K562 (cell line): Measurements from ENCODE around the gene HEPACAM2. TPM values are rescaled to one million over a fixed set of nuclear protein-coding genes. Genes with fewer than 3 reads are reported as not detected.

Experiments
- ATAC-seq: fragments of 200-7000 bp; cut with Tn5 transposase; 3 replicates; pipeline ENCODE4 v1.9.1; 2020; ENCODE audit warnings: moderate library complexity
- BruUV-seq: library from RNA; stranded (reverse); fragments of 400-500 nt; replicated peaks from 2 replicates; lab custom pipeline; 2021; lab: Mats Ljungman, UMichigan
- CTCF ChIA-PET: fragments of 300-600 bp; formaldehyde crosslinking; extraction: SDS; loops from one replicate; lab custom pipeline; 2021; ENCODE audit warnings: low intra/inter-chr PET ratio; lab: Yijun Ruan, JAX
- POLR2A ChIA-PET: fragments of 300-600, 350-650 bp; sonication (Branson Sonifier 250); formaldehyde crosslinking; extraction: SDS; loops from one replicate; lab custom pipeline; 2021; ENCODE audit warnings: antibody characterized with exemption, inconsistent platforms; lab: Yijun Ruan, JAX
- DNase-seq, 4 experiments: peaks; one replicate each; pipeline versions ENCODE4 v3.0.0 to v3.0.0-alpha.2; 2011 to 2018; ENCODE audit warnings: low spot score in 3 of 4, mixed read lengths in 3 of 4; ENCODE audit errors: extremely low read depth in 1 of 4
- FAIRE-seq: peaks from 2 replicates; lab custom pipeline; 2011; peaks lifted over from hg19 to GRCh38; lab: Jason Lieb, UNC
- H2AFZ ChIP-seq: 2 replicates; pipeline ENCODE4 v1.6.0; 2011; ENCODE audit warnings: low read depth, low read length, control low read depth, inconsistent platforms
- H3K27ac ChIP-seq: fragments of 200-600 bp; 3 replicates; pipeline ENCODE4 v1.8.0; 2011; ENCODE audit warnings: low read depth, mild to moderate bottlenecking, control low read depth, inconsistent platforms, low read length, moderate library complexity, mixed read lengths; ENCODE audit errors: extremely low read depth
- H3K27me3 ChIP-seq, 2 experiments: fragments of 300-600 bp in 1 of 2; 2 replicates in 1 of 2; 3 replicates in 1 of 2; pipeline versions ENCODE4 v1.6.0 to v1.8.0; 2011; ENCODE audit warnings: inconsistent platforms in 2 of 2, low read length in 2 of 2, mild to moderate bottlenecking in 1 of 2, mixed read lengths in 1 of 2, moderate library complexity in 1 of 2; ENCODE audit not compliant: control insufficient read depth in 2 of 2, insufficient read depth in 2 of 2
- H3K36me3 ChIP-seq: fragments of 300-600 bp; 3 replicates; pipeline ENCODE4 v1.8.0; 2011; ENCODE audit warnings: mild to moderate bottlenecking, low read length, inconsistent platforms; ENCODE audit not compliant: control insufficient read depth, insufficient read depth
- H3K4me1 ChIP-seq, 2 experiments: fragments of 200-600 bp in 1 of 2; replicated peaks in 1 of 2; 2 replicates in 1 of 2; 3 replicates in 1 of 2; pipeline versions ENCODE4 v1.5.1 to v1.8.0; 2011; ENCODE audit warnings: inconsistent platforms in 2 of 2, low read length in 2 of 2, mild to moderate bottlenecking in 1 of 2, mixed read lengths in 1 of 2, moderate library complexity in 1 of 2; ENCODE audit not compliant: control insufficient read depth in 2 of 2, insufficient read depth in 2 of 2
- H3K4me2 ChIP-seq: 2 replicates; pipeline ENCODE4 v1.6.1; 2011; ENCODE audit warnings: low read length, control low read depth, inconsistent platforms, mixed read lengths; ENCODE audit not compliant: insufficient read depth
- H3K4me3 ChIP-seq: fragments of 200-600 bp; sonication (generic), shearing (Covaris generic); 2 replicates; pipeline ENCODE4 v1.5.1; 2016; ENCODE audit warnings: control low read depth, inconsistent platforms
- H3K79me2 ChIP-seq: fragments of 200-600 bp; 3 replicates; pipeline ENCODE4 v1.8.0; 2011; ENCODE audit warnings: low read length, inconsistent platforms; ENCODE audit not compliant: control insufficient read depth, insufficient read depth
- H3K9ac ChIP-seq, 2 experiments: 2 replicates each; pipeline versions ENCODE4 v1.6.0 to v1.6.1; 2011; ENCODE audit warnings: low read depth in 2 of 2, low read length in 2 of 2, control low read depth in 1 of 2, inconsistent platforms in 1 of 2, mild to moderate bottlenecking in 1 of 2, mixed read lengths in 1 of 2; ENCODE audit not compliant: insufficient read depth in 1 of 2
- H3K9me1 ChIP-seq: one replicate; pipeline ENCODE4 v1.6.0; 2011; ENCODE audit warnings: inconsistent platforms, mild to moderate bottlenecking, low read length, moderate library complexity; ENCODE audit not compliant: control insufficient read depth, insufficient read depth
- H3K9me3 ChIP-seq: replicated peaks from 2 replicates; pipeline ENCODE4 v1.5.1; 2011; ENCODE audit warnings: low read depth, low read length, inconsistent platforms; ENCODE audit not compliant: control insufficient read depth, insufficient read depth
- H4K20me1 ChIP-seq: replicated peaks from 2 replicates; pipeline ENCODE4 v1.6.1; 2011; ENCODE audit warnings: low read length, inconsistent platforms, mixed read lengths; ENCODE audit not compliant: control insufficient read depth, insufficient read depth
- GTF2A2 ChIP-seq: IDR thresholded peaks from 2 replicates; pipeline ENCODE4 v1.6.1; 2016; ENCODE audit warnings: mild to moderate bottlenecking, missing genetic modification characterization, missing compliant biosample characterization
- KDM2B ChIP-seq: fragments of 250-450 bp; sonication (Bioruptor Pico); IDR thresholded peaks from 2 replicates; pipeline ENCODE4 v1.8.0; 2021; ENCODE audit warnings: mild to moderate bottlenecking, moderate library complexity
- RBFOX2 ChIP-seq: fragments of 200-400 bp; formaldehyde crosslinking; IDR thresholded peaks from 2 replicates; pipeline ENCODE4 v1.6.1; 2017; ENCODE audit warnings: low read depth, mild to moderate bottlenecking, low read length, moderate library complexity
- ZNF324 ChIP-seq: fragments of 250-450 bp; sonication (Bioruptor Pico); IDR thresholded peaks from 2 replicates; pipeline ENCODE4 v1.4.0; 2020; ENCODE audit warnings: mild to moderate bottlenecking
- in situ Hi-C: fragments of 300-500 bp; cut with MboI; formaldehyde crosslinking; loops from 4 replicates; pipeline ENCODE4 v1.15.0; 2018; ENCODE audit warnings: inconsistent platforms, mixed read lengths
- intact Hi-C: fragments of 100-400 bp; cut with micrococcal nuclease; formaldehyde crosslinking; loops from 2 replicates; pipeline ENCODE4 v1.14.2; 2022
- polyA plus RNA-seq, 8 experiments: library from polyadenylated mRNA; depleted of rRNA in 4 of 8; stranded (reverse) in 5 of 8; unstranded in 3 of 8; fragments of >200 nt; fragmentation: Nextera tagmentation in 2 of 8; fragmentation: Illumina TruSeq in 1 of 8; extraction: Ambion mirVana in 2 of 8; extraction: Trizol in 1 of 8; gene quantifications; 2 replicates each; pipeline versions ENCODE4 v1.2.1 to v1.2.3, GENCODE V29; 2011 to 2014; ENCODE audit warnings: inconsistent platforms in 1 of 8, missing spikeins in 1 of 8
- total RNA-seq, 7 experiments: library from RNA; depleted of rRNA in 6 of 7; stranded (reverse); fragments of >200 nt in 6 of 7; fragmentation: Illumina TruSeq in 2 of 7; extraction: Trizol in 2 of 7; gene quantifications; 2 replicates each; pipeline versions ENCODE4 v1.2.1 to v1.2.3, GENCODE V29; 2011 to 2021; ENCODE audit warnings: low replicate concordance in 1 of 7
- TF ChIP-seq, protein P1 (sequence below): fragments of 250-450 bp; sonication (Bioruptor Pico); IDR thresholded peaks from 2 replicates; pipeline ENCODE4 v1.4.0; 2020
- TF ChIP-seq, protein P2 (sequence below): fragments of 450-650 bp; IDR thresholded peaks from 2 replicates; pipeline ENCODE4 v1.6.1; 2016; ENCODE audit warnings: mild to moderate bottlenecking, moderate library complexity

The HEPACAM2 gene
- total and polyA plus RNA-seq, 9 of the 15 experiments (the other 6 are each of a cell fraction or from before 2014, with no cell fraction given), result 2.0 to 6.5 (median 3.9) TPM

- H3K9ac ChIP-seq, result no peak overlapping the region
- no peak overlapping the region for H3K4me2 ChIP-seq
- CTCF ChIA-PET, result no interaction called here
- in situ Hi-C loops, result no loop called here
- no TSS peak for BruUV-seq
- POLR2A ChIA-PET, result no interaction called here
- H3K9me1 ChIP-seq, result no peaks in the 10 kb centered on the region
- no peak overlapping the region for H3K27ac ChIP-seq
- FAIRE-seq (no peak), DNase-seq (no peak), ATAC-seq (no peak)
- H3K9me3 ChIP-seq, result no peaks in the 10 kb centered on the region
- intact Hi-C loops, result no loop called here
- H3K4me3 ChIP-seq, result no peak overlapping the region
- no peaks in the 10 kb centered on the region; the same call in 2 of the 3 replicates for H3K36me3 ChIP-seq
- H3K4me1 ChIP-seq, result peaks cover 0 to 6% of the 10 kb centered on the region in 2 experiments; a peak in 2 of 5 replicates
- H3K27me3 ChIP-seq, result no peaks in the 10 kb centered on the region
- H3K79me2 ChIP-seq, result no peaks in the 10 kb centered on the region
- H4K20me1 ChIP-seq, result no peaks in the 10 kb centered on the region
- no peak overlapping the region for H2AFZ ChIP-seq
- TF ChIP-seq, protein P1, sequence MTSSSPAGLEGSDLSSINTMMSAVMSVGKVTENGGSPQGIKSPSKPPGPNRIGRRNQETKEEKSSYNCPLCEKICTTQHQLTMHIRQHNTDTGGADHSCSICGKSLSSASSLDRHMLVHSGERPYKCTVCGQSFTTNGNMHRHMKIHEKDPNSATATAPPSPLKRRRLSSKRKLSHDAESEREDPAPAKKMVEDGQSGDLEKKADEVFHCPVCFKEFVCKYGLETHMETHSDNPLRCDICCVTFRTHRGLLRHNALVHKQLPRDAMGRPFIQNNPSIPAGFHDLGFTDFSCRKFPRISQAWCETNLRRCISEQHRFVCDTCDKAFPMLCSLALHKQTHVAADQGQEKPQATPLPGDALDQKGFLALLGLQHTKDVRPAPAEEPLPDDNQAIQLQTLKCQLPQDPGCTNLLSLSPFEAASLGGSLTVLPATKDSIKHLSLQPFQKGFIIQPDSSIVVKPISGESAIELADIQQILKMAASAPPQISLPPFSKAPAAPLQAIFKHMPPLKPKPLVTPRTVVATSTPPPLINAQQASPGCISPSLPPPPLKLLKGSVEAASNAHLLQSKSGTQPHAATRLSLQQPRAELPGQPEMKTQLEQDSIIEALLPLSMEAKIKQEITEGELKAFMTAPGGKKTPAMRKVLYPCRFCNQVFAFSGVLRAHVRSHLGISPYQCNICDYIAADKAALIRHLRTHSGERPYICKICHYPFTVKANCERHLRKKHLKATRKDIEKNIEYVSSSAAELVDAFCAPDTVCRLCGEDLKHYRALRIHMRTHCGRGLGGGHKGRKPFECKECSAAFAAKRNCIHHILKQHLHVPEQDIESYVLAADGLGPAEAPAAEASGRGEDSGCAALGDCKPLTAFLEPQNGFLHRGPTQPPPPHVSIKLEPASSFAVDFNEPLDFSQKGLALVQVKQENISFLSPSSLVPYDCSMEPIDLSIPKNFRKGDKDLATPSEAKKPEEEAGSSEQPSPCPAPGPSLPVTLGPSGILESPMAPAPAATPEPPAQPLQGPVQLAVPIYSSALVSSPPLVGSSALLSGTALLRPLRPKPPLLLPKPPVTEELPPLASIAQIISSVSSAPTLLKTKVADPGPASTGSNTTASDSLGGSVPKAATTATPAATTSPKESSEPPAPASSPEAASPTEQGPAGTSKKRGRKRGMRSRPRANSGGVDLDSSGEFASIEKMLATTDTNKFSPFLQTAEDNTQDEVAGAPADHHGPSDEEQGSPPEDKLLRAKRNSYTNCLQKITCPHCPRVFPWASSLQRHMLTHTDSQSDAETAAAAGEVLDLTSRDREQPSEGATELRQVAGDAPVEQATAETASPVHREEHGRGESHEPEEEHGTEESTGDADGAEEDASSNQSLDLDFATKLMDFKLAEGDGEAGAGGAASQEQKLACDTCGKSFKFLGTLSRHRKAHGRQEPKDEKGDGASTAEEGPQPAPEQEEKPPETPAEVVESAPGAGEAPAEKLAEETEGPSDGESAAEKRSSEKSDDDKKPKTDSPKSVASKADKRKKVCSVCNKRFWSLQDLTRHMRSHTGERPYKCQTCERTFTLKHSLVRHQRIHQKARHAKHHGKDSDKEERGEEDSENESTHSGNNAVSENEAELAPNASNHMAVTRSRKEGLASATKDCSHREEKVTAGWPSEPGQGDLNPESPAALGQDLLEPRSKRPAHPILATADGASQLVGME (CRISPR knock-in tag), result no peak
- TF ChIP-seq, protein P2, sequence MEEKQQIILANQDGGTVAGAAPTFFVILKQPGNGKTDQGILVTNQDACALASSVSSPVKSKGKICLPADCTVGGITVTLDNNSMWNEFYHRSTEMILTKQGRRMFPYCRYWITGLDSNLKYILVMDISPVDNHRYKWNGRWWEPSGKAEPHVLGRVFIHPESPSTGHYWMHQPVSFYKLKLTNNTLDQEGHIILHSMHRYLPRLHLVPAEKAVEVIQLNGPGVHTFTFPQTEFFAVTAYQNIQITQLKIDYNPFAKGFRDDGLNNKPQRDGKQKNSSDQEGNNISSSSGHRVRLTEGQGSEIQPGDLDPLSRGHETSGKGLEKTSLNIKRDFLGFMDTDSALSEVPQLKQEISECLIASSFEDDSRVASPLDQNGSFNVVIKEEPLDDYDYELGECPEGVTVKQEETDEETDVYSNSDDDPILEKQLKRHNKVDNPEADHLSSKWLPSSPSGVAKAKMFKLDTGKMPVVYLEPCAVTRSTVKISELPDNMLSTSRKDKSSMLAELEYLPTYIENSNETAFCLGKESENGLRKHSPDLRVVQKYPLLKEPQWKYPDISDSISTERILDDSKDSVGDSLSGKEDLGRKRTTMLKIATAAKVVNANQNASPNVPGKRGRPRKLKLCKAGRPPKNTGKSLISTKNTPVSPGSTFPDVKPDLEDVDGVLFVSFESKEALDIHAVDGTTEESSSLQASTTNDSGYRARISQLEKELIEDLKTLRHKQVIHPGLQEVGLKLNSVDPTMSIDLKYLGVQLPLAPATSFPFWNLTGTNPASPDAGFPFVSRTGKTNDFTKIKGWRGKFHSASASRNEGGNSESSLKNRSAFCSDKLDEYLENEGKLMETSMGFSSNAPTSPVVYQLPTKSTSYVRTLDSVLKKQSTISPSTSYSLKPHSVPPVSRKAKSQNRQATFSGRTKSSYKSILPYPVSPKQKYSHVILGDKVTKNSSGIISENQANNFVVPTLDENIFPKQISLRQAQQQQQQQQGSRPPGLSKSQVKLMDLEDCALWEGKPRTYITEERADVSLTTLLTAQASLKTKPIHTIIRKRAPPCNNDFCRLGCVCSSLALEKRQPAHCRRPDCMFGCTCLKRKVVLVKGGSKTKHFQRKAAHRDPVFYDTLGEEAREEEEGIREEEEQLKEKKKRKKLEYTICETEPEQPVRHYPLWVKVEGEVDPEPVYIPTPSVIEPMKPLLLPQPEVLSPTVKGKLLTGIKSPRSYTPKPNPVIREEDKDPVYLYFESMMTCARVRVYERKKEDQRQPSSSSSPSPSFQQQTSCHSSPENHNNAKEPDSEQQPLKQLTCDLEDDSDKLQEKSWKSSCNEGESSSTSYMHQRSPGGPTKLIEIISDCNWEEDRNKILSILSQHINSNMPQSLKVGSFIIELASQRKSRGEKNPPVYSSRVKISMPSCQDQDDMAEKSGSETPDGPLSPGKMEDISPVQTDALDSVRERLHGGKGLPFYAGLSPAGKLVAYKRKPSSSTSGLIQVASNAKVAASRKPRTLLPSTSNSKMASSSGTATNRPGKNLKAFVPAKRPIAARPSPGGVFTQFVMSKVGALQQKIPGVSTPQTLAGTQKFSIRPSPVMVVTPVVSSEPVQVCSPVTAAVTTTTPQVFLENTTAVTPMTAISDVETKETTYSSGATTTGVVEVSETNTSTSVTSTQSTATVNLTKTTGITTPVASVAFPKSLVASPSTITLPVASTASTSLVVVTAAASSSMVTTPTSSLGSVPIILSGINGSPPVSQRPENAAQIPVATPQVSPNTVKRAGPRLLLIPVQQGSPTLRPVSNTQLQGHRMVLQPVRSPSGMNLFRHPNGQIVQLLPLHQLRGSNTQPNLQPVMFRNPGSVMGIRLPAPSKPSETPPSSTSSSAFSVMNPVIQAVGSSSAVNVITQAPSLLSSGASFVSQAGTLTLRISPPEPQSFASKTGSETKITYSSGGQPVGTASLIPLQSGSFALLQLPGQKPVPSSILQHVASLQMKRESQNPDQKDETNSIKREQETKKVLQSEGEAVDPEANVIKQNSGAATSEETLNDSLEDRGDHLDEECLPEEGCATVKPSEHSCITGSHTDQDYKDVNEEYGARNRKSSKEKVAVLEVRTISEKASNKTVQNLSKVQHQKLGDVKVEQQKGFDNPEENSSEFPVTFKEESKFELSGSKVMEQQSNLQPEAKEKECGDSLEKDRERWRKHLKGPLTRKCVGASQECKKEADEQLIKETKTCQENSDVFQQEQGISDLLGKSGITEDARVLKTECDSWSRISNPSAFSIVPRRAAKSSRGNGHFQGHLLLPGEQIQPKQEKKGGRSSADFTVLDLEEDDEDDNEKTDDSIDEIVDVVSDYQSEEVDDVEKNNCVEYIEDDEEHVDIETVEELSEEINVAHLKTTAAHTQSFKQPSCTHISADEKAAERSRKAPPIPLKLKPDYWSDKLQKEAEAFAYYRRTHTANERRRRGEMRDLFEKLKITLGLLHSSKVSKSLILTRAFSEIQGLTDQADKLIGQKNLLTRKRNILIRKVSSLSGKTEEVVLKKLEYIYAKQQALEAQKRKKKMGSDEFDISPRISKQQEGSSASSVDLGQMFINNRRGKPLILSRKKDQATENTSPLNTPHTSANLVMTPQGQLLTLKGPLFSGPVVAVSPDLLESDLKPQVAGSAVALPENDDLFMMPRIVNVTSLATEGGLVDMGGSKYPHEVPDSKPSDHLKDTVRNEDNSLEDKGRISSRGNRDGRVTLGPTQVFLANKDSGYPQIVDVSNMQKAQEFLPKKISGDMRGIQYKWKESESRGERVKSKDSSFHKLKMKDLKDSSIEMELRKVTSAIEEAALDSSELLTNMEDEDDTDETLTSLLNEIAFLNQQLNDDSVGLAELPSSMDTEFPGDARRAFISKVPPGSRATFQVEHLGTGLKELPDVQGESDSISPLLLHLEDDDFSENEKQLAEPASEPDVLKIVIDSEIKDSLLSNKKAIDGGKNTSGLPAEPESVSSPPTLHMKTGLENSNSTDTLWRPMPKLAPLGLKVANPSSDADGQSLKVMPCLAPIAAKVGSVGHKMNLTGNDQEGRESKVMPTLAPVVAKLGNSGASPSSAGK, result no peak
- TF ChIP-seq ZNF324 (CRISPR knock-in tag) (no peak), GTF2A2 (tag) (no peak), RBFOX2 (no peak), KDM2B (CRISPR knock-in tag) (no peak)
Observed at GRCh38 chr7:93258661-93259060, 32.4 kb upstream of the HEPACAM2 start.
